GM18951 (cell line): ENCODE data around the gene CCS.
"Not testable (repeated sequence)": the region's sequence is repeated elsewhere in the genome, so short reads cannot be mapped to it uniquely, and the experiment has no call there.

ENCODE experiments used
- POLR2A ChIP-seq: IDR thresholded peaks from 4 replicates; pipeline ENCODE4 v1.6.1; 2011; ENCODE audit warnings: mild to moderate bottlenecking; ENCODE audit not compliant: insufficient read length, insufficient read depth; ENCODE audit errors: extremely low read depth
- in situ Hi-C: fragments of 300-500 bp; cut with MboI; formaldehyde crosslinking; loops from one replicate; pipeline ENCODE4 v1.12.0; 2022; ENCODE audit warnings: low sequenced_read_pairs, mixed read lengths, inconsistent platforms; ENCODE audit not compliant: unreplicated experiment

CCS gene

GRCh38 chr11:66636411-66636810 lies 43.4 kb downstream of the CCS start:
- in situ Hi-C loops, result no loop called here

GRCh38 chr11:66637557-66638176 lies 44.7 kb downstream of the CCS start:
- TF ChIP-seq POLR2A, result no peak
- in situ Hi-C loops, result no loop called here

More at GRCh38 chr11:66636411-66636810, 43.4 kb downstream of the CCS start:
- no peak for TF ChIP-seq POLR2A

- peak; percentile 88 for TF ChIP-seq POLR2A
- in situ Hi-C loops, result no loop called here
Observed at GRCh38 chr11:66638177-66639065, 45.4 kb downstream of the CCS start, which contains the start of gene RBM4. Gene RBM4, plus strand, starts transcription at chr11:66638703. Its CDS starts 1,009 bp downstream, at chr11:66639712.

GRCh38 chr11:66639066-66639813 lies 46.3 kb downstream of the CCS start:
- in situ Hi-C loops, result no loop called here
- TF ChIP-seq POLR2A, result no peak

GRCh38 chr11:66639814-66640340 lies 46.9 kb downstream of the CCS start:
- in situ Hi-C loops, result not testable (repeated sequence)

- in situ Hi-C loops, result no loop called here
- TF ChIP-seq POLR2A, result no peak
Observed at GRCh38 chr11:66641834-66642233, 48.8 kb downstream of the CCS start.

- TF ChIP-seq POLR2A, result no peak
- in situ Hi-C loops, result no loop called here
Observed at GRCh38 chr11:66643745-66644437, 50.9 kb downstream of the CCS start.

- no peak for TF ChIP-seq POLR2A
- in situ Hi-C loops, result no loop called here
Observed at GRCh38 chr11:66646828-66647227, 53.8 kb downstream of the CCS start.

GRCh38 chr11:66649903-66650302 lies 56.9 kb downstream of the CCS start:
- no peak for TF ChIP-seq POLR2A
- in situ Hi-C loops, result no loop called here

- TF ChIP-seq POLR2A, result no peak
- in situ Hi-C loops, result no loop called here
Observed at GRCh38 chr11:66651016-66651415, 58.0 kb downstream of the CCS start.

GRCh38 chr11:66652651-66653050 lies 59.7 kb downstream of the CCS start:
- in situ Hi-C loops, result no loop called here
- TF ChIP-seq POLR2A, result no peak

- no peak for TF ChIP-seq POLR2A
- in situ Hi-C loops, result no loop called here
Observed at GRCh38 chr11:66653123-66653522, 60.1 kb downstream of the CCS start.
